HG02943 (cell line): Measurements from ENCODE around the gene NID2.

ENCODE experiments used
- ATAC-seq: cut with Tn5 transposase; IDR thresholded peaks from one replicate; pipeline ENCODE4 v1.9.1; 2021; ENCODE audit warnings: mild to moderate bottlenecking, low read depth, moderate library complexity; ENCODE audit not compliant: unreplicated experiment

NID2 gene

DNA sequence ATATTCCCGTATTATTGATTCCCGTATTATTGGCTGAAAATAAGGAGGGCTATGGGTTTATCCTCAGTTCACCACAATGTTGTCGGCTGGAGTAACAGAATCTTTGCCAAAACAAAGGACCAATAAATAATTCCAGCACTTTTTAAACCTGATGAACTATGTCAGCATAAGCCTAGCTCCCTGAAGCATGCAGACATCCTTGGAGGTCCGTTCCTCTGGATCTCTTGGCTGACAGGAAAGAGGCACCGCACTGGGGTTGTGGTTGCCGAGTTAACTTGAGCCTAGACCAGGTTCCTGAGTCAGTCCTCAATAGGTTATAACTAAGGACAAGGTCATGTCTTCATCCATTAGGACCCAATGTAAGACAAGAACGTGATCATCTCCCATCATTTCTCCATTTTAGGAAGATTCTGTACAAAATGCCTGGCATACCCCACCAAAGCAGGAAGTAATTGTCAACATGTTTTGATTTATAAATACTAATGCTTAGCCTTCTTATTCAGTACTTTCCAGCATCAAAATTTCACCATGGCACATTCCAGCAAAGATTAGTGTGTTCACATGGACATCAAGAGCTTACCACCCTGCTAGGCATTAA, 36.6 kb downstream of the NID2 start:
- no peak for ATAC-seq

DNA sequence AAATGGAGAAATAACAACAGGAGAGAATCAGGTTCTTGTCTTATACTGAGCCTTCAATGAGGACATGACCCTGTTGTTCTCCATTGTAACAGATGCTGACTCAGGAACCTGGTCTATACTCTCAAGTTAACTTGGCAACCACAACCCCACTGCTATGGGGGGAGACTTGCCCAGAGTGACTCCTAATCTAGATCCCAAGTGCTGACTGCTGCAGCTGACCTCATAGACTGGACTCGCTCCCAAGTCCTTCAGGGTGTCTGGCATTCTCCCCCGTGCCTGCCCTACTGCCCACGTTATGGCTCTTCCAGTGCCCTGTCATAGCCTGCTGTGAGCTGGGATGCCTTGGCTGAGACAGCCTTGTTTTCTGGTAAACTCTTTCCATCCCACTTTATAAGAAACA, 37.1 kb downstream of the NID2 start:
- no peak for ATAC-seq

DNA sequence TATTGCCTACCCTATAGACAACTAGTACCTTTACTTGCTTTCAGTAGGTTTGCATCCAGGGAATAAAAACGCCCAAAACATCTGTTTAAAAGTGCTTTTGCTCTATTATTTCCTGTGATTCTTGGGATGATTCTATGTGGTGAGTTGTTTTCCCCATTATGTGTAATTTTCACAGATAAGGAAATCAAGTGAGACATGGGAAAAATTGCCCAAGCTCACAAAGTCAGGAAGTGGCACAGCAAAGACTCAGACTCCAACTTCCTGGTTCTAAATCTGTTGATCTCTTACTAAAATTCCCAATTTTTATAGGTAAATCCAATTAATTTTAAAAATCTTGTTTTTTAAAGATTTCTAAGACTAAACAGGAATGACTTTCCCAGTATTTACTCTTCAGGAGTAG, 39.0 kb downstream of the NID2 start:
- ATAC-seq: no peak

DNA sequence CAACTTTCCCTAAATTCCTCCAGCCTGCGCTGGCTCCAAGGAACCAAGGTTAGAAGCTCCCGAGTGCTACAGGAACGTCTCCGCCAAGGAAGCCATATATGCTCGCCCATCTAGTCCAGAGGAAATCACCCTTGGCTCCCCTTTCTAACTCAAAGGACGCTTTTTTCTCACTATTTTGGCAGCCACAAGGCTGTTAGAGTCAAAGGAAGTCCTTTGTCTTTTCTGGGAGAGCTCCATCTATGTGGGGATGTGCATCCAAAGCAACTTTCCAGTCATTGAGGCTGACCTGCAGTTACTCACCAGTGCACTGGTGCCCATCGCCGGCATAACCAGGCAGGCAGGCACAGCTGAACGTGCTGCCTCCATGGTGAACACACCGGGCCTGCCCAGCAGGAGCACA, 42.0 kb downstream of the NID2 start:
- no peak for ATAC-seq

DNA sequence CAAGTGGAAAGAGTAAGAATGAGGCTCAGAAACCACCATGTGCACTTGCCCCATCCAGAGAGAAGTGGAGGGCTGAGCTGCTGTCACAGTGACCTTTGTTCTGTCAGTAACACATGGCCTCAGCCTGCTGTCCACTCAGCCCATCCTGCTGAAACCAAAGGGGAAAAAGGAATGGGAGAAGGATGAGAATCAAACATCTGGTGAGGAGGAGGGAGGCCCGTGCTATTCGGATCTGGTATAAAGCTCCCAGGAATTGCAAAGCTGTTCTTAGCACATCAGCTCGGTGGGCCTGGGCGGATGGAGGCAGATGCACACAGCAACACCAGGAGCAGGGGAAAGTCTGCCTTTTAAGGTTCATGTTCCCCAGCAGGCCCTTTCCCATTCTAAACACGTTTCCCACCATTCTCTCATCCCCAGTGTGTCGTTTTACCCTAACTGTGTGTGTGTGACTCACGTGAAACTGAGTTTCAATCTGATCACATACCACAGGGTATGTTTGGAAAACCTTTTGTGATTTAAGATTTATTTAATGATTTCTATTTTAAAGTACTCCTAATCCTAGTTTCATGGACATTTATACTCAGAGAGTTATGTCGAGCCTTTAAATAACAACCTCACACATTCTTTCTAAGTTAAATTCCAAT, 42.7 kb downstream of the NID2 start:
- no peak for ATAC-seq

DNA sequence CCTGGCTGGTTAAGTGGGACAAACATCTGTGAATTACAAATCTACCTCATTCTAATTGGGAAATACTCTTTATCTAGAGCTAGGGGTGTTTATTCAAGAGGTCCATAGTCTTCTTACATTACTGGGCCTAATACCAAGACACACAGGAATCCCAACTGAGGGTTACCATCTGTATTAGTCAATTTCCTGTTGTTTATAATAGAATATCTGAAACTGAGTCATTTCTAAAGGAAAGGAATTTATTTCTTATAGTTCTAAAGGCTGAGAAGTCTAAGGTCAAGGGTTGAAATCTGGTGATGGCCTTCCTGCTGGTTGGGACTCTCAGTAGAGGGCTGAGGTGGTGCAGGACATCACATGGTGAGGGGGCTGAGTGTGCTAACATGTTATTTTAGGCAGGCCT, 43.5 kb downstream of the NID2 start:
- no peak for ATAC-seq

DNA sequence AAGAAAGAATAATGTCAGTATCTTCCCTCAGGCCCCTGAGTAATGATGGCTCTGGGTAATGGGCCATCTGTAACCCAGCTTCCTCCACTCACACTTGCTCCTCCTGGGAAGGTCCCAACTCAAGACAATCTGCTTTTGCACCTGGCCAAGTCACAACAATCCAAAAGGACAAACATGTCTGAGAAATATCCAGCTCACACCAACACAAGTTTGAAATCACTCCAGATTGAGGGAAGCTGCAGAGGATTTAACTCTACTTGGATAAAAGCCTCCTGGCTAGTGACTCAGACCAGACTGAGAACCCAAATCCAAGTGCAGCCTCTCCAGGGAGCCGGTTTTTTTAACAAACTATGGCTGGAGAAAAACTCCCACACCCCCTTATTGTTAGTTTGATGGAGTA, 45.3 kb downstream of the NID2 start:
- no peak for ATAC-seq

DNA sequence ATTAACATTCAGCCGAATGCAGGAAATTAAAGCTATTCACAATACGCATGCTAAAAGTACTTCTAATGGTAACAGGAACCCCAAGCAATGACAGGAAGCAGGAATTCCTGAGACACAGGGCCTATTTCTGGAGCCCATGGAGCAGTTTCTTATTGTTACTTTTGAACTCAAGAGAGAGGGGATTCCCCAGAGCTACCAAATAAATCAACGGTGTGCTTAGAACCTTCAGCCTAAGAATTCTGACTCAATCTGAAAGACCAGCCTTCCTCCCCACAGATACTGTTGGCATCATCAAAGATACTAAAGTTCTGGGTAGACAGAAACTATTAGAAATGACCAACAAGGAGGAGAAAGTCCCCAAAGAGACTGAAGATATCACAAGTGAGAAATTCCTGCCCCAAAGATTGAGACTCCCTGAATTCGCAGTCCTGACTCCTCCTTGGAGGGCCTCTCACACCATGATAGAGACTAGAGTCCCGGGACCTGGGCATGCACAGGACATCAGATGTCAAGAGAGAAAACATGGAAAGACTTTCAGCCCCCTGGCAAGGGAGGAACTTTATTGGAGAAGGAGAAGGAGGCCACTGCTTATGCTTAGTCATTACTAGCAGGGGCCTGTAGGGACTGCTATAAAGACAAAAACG, 46.8 kb downstream of the NID2 start:
- ATAC-seq: peak; percentile 61

DNA sequence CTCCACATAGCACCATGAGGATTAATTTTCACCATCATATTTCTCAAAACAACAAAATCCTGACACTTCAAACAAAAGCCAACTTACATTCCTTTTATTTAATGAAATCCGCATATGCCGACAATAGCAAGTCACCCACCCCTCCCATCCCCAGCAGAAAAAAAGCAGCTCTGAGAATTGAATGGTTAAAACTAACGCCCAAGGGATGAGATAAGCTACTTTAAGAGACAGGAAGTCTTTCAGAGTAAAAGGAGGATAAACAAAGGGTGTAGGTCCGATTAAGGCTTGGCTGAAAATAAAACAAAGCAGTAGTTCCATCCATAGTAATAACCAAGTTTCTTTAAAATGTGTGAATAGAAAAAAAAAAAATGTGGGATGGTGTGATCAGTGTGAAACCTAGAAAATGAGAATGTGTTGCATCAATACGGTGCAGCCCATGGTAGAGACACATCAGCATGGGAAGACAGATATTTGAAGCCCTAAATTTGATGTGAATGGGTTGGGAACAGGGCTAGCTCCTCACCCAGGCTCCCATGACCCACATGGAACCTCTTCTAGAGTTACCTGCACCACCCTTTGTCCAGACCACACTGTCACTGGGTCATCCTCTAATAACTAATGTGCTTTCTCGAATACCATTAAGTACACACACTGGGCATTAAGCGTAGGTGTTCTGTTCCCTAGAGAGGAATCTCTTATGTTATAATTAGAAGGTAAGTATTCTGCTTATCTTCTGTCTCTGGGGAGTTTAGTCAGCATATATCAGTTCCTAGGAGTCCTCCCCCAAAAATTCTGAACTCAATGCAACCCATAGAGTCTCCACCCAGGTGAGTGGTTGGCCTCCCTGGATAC, 47.8 kb downstream of the NID2 start:
- ATAC-seq: no peak

DNA sequence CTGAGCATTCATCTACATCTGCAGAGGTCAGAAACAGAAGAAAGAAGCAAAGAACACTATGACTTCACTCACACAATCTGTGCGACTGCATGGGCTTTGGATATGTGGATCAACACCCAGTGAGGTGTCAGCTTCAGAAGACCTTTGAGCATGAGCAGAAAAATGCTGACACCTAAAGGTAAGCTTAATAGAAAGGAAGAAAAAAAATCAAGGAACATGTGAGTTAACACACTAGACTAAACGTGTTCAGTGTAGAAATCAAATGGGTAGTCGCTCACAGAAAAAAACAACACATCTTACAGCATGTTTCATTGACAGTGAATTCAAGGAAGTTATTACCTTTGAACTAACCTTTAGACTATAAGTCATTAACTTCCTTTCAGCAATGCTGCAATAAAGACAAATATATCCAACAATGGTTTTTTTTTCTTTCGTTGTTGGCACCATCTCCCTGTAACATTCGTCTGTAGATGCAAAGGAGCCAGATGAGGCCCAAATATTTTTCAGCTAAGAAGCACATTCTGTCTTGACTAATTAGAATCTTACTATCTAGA, 48.6 kb downstream of the NID2 start:
- ATAC-seq: no peak

DNA sequence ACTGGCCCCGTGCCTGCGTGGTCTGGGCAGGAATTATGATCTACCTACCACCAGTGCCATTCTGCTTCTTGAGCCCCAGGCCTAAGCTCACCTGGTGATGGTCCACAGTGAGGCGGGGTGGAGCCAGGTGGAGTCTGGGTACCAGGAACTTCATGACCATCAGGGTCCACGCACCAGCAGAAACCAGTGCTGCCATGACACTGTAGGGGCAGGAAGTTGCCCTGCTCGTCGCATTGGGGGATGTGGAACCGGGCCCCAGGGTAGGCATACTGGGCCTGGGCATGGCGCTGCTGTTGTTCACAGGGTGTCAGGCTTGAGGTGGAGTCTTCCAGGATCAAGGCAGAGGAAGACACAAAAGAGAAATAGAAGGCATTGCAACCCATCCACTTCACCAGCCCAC, 49.9 kb downstream of the NID2 start:
- no peak for ATAC-seq

DNA sequence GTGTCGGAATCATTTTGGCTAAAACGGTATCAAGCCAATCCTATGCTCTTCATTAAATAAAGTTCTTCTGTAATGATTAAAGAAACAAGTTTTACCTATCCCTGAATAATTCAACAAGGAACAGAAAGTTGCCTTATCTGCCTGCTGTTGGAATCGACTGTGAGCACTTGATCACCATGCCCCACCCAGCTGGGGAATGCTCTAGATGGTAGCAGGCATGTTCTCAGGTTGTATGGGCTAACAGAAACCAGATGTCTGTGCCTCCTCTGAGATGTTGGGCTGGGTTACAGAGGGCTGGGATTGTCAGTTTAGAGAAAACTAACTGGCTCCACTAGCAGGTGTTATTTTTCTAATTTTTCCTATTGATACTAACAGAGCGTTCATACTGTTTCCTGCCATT, 50.6 kb downstream of the NID2 start:
- ATAC-seq: no peak

DNA sequence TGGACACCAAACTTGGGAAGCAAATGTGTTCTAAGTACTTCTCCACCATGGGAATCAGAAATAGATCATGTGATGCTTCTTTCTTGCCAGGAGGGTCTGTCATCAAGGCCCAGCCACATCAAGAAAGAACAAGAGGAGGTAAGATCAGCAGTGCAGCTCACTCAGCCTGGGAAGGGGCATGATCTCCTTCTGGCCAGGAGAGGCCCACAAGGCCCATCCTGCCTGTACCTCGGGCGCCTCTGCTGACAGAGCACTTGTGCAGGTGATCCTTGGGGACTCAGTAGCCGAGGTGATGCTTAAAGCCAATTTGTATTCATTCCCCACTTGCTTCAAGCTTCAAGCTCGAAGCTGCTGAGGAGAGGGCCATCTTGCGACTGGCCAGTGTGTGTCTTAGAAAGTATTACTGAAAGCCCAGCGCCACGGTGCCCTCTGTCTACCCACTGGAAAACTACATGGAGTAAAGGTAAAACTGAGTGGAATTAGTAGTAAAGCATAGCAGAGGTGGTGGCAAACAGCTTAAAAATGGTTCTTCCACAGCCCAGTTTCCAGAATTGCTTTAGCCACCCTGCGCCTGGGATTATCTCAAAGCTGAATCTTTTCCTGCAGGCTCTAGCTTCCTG, 53.3 kb downstream of the NID2 start:
- no peak for ATAC-seq

DNA sequence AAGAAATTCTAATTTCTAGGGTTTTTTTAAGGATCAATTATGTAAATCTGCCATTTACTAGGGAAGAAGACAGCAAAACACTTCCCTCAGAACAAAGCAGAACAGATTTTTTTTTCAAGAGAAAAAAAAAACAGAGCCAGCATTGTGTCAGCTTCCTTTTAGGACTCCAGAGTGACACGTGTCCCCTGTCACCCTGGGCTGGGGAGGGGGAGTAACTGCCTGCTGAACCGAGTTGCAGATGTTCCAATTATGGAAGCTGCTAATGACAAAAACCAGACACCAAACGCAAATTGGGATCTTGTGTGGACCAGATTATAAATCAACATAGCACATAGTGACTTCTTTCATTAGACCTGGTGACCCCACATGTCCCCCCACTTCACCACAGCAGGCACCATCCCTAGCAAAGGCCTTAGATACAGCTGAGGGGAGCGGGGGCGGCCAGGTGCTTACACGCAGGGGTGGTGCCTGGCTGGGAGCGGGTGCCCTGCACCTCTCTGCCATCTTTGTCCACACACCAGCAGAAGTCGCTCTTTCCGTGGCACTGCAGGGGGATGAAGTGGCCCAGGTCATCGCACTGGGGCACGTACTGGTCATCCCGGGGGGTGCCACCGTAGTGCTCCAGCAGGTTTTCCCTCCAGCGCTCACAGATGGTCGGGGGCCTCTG, 54.1 kb downstream of the NID2 start:
- no peak for ATAC-seq

DNA sequence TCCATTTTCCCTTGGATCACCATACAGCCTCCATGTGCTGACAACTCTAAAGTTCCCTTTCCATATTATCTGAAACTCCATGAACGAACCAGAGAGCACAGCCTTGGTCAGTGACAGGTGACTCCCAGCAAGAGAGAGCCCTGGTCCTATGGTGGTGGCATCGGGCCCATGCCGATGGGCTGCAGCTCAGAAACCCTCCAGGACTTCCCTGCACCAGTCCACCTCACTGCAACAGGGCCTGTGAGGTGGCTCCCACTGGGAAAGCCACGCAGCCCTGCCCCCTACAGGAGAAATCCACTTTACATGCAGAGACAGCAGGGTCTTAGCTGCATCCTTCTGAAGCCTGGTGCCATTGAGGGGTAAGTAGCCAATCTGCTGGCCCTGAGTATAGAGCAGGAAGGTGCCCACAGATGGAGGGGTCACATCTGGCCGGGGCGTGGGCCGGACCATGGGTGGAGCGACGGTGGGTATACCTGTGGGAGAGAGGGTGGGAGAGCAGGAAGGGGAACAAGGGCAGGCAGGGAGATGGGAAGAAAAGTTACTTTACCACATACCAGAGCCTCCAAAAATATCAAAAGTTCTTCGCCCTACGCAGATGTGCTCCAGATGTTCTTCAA, 54.8 kb downstream of the NID2 start:
- ATAC-seq: no peak

DNA sequence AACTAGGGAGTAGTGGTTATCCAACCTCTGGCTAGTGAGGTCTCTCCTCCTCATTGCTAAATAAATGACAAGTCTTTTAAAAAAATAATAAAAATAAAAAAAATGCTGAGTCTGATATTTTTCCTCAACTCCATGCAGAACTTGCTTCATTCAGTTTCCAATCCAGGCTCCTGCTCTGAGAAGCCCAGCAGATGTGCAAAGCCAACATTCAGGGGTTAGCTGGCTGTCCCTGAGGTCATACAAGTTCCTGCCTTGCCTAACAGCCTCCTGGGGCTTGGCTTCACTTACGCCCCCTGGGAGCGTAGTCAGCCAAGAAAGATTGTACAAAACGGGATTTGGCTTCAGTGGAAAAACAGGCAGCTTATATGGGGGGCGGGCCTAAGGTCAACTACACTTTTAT, 56.2 kb downstream of the NID2 start:
- no peak for ATAC-seq

DNA sequence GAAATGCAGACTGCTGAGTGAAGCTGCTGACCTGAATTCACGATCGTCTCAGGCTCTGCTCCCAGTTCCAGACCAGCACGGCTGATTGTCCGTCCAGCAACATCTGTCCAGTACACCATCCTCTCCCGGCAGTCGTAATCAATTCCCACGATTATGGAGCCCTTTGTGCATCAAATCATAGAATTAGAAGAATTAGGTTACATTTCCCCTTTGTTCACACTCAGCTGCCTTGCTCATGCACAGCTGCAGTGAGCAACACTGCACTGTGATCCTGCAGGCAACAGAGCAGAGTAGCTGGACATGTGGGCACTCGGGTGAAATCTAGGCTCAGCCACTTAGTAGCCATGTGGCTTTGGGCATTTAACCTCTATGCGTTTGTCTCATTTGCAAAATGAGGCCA, 57.3 kb downstream of the NID2 start:
- no peak for ATAC-seq

DNA sequence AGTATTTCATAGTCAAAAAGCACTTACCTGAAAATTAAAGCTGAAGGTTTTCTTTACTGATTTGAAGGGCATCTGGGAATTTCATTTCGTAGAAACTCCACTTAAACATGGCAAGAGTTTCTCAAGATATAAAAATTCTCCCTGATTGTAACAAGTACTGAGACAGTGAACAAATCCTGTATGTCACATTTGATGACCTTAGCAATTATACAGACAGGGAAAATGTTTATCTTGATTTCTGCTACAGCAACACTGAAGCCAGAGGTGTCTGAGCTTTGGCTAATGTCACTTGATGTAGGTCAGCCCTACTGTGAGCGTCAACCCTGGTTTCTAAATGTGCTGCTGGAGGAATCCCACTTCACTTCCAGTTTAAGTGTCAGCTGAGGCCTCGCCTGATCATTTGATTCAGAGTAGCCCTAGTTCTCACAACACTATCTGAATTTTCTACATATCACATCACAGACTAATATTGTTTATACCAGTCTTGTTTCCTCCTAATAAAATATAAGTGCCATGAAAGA, 58.6 kb downstream of the NID2 start:
- ATAC-seq: no peak

DNA sequence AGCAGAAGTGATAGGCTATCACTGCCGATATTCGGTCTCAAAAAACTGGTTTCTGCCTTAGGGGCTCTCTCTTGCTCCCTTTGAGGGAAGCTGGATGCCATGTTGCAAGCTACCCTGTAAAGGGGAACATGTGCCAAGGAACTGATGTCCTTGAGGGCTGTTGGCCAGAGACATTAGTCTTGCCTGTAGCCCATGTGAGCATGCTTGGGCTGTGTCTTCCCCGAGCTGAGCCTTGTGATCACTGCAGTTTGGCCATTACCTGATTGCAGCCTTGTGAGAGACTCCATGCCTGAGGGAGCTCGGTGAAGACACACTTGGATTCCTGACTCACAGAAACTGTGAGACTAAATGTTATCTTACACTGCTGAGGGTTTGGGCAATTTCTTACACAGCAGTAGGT, 60.7 kb downstream of the NID2 start:
- no peak for ATAC-seq
